ENCODE measurements around the gene SCEL.

GRCh38 chr13:77521194-77521593 lies 14.3 kb upstream of the SCEL start:
- no peak for TF ChIP-seq CTCF (IDR thresholded peaks at IDR 0.05)
- no peak for TF ChIP-seq POLR2A (IDR thresholded peaks at IDR 0.05)

Data from adrenal gland (tissue), 5 donors.